Thoracic aorta (tissue), 2 donors: ENCODE data around the gene AK5. TPM values are rescaled to one million over a fixed set of nuclear protein-coding genes. Genes with fewer than 3 reads are reported as not detected.

Experiments used
- ATAC-seq: fragments of 150-250 bp; one replicate; pipeline ENCODE4 v1.8.0; 2017; ENCODE audit warnings: low read depth; ENCODE audit not compliant: insufficient number of reproducible peaks, low FRiP score
- DNase-seq: peaks from one replicate; pipeline ENCODE4 v3.0.0-alpha.2; 2020; ENCODE audit warnings: low spot score
- H3K27ac ChIP-seq, 2 donors: fragments of 200-600 bp; sonication (generic); 1 replicate in 1 of 2; 2 replicates in 1 of 2; pipeline ENCODE4 v1.5.1; 2016; ENCODE audit warnings: mild to moderate bottlenecking in 2 of 2, moderate library complexity in 2 of 2
- H3K27me3 ChIP-seq: fragments of 200-600 bp; sonication (generic); replicated peaks from 2 replicates; pipeline ENCODE4 v1.6.0; 2016; ENCODE audit warnings: mild to moderate bottlenecking; ENCODE audit not compliant: insufficient read depth
- H3K36me3 ChIP-seq: fragments of 200-600 bp; sonication (generic); one replicate; pipeline ENCODE4 v1.5.1; 2016
- H3K4me1 ChIP-seq, 2 donors: fragments of 200-600 bp; sonication (generic); 1 replicate in 1 of 2; 2 replicates in 1 of 2; pipeline versions ENCODE4 v1.5.1 to v1.6.0; 2016; ENCODE audit warnings: low read depth in 2 of 2, mild to moderate bottlenecking in 1 of 2; ENCODE audit not compliant: control insufficient read depth in 1 of 2
- H3K4me3 ChIP-seq: fragments of 200-600 bp; sonication (generic); 2 replicates; pipeline ENCODE4 v1.5.1; 2016; ENCODE audit warnings: mild to moderate bottlenecking
- H3K9me3 ChIP-seq: fragments of 200-600 bp; sonication (generic); 2 replicates; pipeline ENCODE4 v1.5.1; 2016
- total RNA-seq, 2 donors: library from RNA; depleted of rRNA; stranded (reverse); fragments of >200 nt; gene quantifications; one replicate each; pipeline versions ENCODE4 v1.1.0 to v1.2.3, GENCODE V29; 2016
- TF ChIP-seq, protein P1 (sequence below): fragments of 200-600 bp; sonication (generic); IDR thresholded peaks from one replicate; pipeline ENCODE4 v1.5.1; 2019; ENCODE audit warnings: antibody characterized with exemption

The AK5 gene
- total RNA-seq, 2 donors from 2014 or later = 0.56 to 1.4 TPM

DNA sequence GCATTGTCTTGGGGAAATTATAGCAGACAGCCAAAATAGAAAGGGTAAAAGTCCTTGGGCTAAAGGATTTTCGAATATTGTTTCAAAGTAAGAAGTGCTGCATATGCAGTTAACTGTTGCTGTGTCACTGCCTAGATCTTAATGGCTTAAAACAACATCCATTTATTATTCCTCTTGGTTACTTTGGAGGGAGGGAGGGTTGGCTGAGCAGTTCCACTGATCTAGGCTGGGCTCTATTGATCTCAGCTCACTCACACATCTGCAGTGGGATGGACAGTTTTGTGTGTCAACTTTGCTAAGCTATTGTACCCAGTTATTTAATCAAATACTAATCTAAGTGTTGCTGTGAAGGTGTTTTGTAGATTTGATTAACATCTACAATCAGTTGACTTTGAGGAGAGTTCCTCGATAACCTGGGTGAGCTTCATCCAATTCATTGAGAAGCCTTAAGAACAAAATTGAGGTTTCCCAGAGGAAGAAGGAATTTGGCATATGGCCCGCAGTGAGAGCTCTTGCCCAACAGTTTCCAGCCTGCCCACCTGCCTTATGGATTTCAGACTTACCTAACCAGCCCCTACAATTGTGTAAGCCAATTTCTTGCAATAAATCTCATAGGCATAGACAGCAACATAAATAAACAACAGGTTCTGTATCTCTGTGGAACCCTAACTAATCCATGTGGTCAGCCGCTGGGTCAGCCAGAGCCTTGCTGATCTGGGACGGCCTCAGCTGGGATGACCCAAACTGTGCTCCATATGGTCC lies 187.3 kb downstream of the AK5 start:
- no peak for DNase-seq
- Histone ChIP-seq H3K9me3 (no peaks in the 10 kb centered on the region), H3K27ac (peak overlapping the region in 1 of 2 donors; percentile 35), H3K4me3 (no peak overlapping the region), H3K4me1 (peaks cover 11 to 16% of the 10 kb centered on the region in 2 donors), H3K27me3 (no peaks in the 10 kb centered on the region), H3K36me3 (no peaks in the 10 kb centered on the region)
- no peak for ATAC-seq
- TF ChIP-seq, protein P1, sequence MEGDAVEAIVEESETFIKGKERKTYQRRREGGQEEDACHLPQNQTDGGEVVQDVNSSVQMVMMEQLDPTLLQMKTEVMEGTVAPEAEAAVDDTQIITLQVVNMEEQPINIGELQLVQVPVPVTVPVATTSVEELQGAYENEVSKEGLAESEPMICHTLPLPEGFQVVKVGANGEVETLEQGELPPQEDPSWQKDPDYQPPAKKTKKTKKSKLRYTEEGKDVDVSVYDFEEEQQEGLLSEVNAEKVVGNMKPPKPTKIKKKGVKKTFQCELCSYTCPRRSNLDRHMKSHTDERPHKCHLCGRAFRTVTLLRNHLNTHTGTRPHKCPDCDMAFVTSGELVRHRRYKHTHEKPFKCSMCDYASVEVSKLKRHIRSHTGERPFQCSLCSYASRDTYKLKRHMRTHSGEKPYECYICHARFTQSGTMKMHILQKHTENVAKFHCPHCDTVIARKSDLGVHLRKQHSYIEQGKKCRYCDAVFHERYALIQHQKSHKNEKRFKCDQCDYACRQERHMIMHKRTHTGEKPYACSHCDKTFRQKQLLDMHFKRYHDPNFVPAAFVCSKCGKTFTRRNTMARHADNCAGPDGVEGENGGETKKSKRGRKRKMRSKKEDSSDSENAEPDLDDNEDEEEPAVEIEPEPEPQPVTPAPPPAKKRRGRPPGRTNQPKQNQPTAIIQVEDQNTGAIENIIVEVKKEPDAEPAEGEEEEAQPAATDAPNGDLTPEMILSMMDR = no peak

DNA sequence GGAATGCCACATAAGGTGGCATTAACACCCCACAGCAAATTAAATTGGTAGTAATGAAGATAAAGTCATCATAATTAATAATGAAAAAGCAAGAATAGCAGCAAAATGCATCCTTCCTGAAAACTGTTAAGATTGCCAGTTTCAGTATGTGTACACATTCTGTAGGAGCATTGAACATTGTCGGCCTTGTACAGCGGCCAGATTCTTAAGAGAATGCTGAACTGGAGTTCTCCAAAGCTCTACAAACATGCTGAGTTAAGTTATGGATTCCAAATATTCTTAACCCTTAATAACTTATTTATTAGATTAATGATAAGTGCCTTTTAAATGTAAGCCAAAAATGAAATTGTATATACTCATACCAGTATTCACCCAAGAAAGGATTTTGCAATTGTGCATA lies 189.9 kb downstream of the AK5 start:
- H3K4me1 ChIP-seq = peaks cover 11 to 16% of the 10 kb centered on the region in 2 donors
- TF ChIP-seq, protein P1 = no peak
- H3K27ac ChIP-seq = no peak overlapping the region
- no peak for ATAC-seq
- DNase-seq = no peak
- no peaks in the 10 kb centered on the region for H3K36me3 ChIP-seq
- no peaks in the 10 kb centered on the region for H3K9me3 ChIP-seq
- no peaks in the 10 kb centered on the region for H3K27me3 ChIP-seq
- H3K4me3 ChIP-seq = no peak overlapping the region

DNA sequence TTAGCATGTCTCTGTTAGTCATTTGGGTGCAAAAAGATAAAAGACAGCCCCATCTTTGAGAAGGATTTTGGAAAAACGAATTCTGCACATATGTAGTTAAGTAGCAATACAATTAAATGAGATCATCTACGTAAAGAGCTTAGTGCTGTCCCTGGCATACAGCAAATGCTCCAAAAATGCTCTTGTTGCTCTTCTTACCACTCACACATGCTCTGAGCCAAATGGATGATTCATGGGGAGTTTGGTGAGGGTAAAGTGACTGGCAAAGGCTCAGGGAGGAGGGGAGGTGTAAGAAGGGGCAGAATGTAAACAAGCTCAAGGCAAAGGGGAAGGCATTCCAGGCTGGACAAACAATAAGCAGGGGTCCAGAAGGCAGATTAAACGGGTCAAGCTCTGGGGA lies 191.9 kb downstream of the AK5 start:
- DNase-seq (no peak), ATAC-seq (no peak)
- Histone ChIP-seq H3K4me3 (no peak overlapping the region), H3K4me1 (peaks cover 2 to 6% of the 10 kb centered on the region in 2 donors), H3K27me3 (no peaks in the 10 kb centered on the region), H3K27ac (no peak overlapping the region), H3K36me3 (no peaks in the 10 kb centered on the region), H3K9me3 (no peaks in the 10 kb centered on the region)
- TF ChIP-seq, protein P1 = no peak

DNA sequence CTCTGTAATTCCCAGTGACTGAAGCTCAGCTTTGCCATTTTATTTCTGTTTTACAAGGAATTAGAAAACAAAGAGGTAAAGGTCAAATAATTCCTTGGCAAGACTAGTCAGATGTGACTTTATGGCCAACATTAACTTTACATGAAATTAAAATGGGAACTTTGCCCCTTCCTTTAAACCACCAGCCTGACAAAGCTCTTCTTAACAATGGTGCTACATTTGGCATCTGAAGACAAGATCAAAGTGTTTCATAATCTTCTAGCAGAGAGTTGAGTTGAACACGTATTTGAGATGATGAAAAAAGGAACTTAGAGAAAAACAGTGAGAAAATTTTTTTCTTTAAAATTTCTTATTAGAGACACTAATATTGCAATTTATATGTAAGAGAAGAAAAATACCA lies 193.8 kb downstream of the AK5 start:
- H3K36me3 ChIP-seq = no peaks in the 10 kb centered on the region
- H3K4me3 ChIP-seq = no peak overlapping the region
- no peaks in the 10 kb centered on the region for H3K27me3 ChIP-seq
- no peak overlapping the region for H3K27ac ChIP-seq
- ATAC-seq (no peak), DNase-seq (no peak)
- H3K4me1 ChIP-seq = no peaks in the 10 kb centered on the region
- TF ChIP-seq, protein P1 = no peak
- H3K9me3 ChIP-seq = no peaks in the 10 kb centered on the region

DNA sequence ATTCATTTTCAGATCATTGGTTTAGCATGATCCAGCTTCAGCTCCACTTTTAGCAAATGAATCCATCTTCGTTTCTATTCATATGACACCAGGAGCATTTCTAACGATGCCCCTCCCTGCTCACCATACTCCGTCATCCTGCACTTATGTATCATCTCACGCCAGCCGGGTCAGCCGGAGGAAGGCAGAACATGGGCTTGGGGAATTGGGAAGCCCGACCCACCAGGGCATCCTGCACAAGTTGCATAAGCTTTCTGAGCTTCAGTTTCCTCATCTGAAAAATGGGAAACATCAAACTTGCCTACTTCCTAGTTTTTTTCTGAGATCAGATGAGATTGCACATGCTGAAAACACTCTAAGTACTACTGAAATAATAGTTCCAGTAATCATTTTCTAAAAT lies 194.7 kb downstream of the AK5 start:
- DNase-seq = no peak
- no peaks in the 10 kb centered on the region for H3K9me3 ChIP-seq
- H3K36me3 ChIP-seq = no peaks in the 10 kb centered on the region
- no peak for ATAC-seq
- H3K27ac ChIP-seq = no peak overlapping the region
- no peak overlapping the region for H3K4me3 ChIP-seq
- H3K4me1 ChIP-seq = no peaks in the 10 kb centered on the region
- no peaks in the 10 kb centered on the region for H3K27me3 ChIP-seq
- TF ChIP-seq, protein P1 = no peak
